Subcutaneous adipose tissue (tissue), 4 donors: ENCODE measurements around the gene SLC12A6. TPM values are rescaled to one million over a fixed set of nuclear protein-coding genes. Genes with fewer than 3 reads are reported as not detected.

Experiments
- CTCF ChIP-seq: fragments of 450-650 bp; IDR thresholded peaks from one replicate; pipeline ENCODE4 v1.5.1; 2016; ENCODE audit warnings: low read depth, mild to moderate bottlenecking, control low read depth, antibody characterized with exemption, moderate library complexity
- total RNA-seq, 4 donors: library from RNA; depleted of rRNA; stranded (reverse); fragments of >200 nt; gene quantifications; one replicate each; pipeline ENCODE4 v1.1.0, GENCODE V29; 2016

SLC12A6 gene
- total RNA-seq, 4 donors from 2014 or later, result 22.0 to 58.0 (median 27.1) TPM

- no peak for TF ChIP-seq CTCF
Observed at GRCh38 chr15:34314491-34315490, 22.8 kb downstream of the SLC12A6 start.

- TF ChIP-seq CTCF, result no peak
Observed at GRCh38 chr15:34311563-34311962, 26.0 kb downstream of the SLC12A6 start.

- TF ChIP-seq CTCF, result no peak
Observed at GRCh38 chr15:34304613-34305012, 33.0 kb downstream of the SLC12A6 start.

GRCh38 chr15:34301058-34301457 lies 36.5 kb downstream of the SLC12A6 start:
- no peak for TF ChIP-seq CTCF

- no peak for TF ChIP-seq CTCF
Observed at GRCh38 chr15:34297059-34297458, 40.5 kb downstream of the SLC12A6 start.

- TF ChIP-seq CTCF, result no peak
Observed at GRCh38 chr15:34292621-34293020, 45.0 kb downstream of the SLC12A6 start.

GRCh38 chr15:34284937-34285336 lies 52.6 kb downstream of the SLC12A6 start:
- TF ChIP-seq CTCF, result no peak
